IPS-18c (cell line): ENCODE measurements around the gene KCNH3.
"Not testable (repeated sequence)": the region's sequence is repeated elsewhere in the genome, so short reads cannot be mapped to it uniquely, and the experiment has no call there.

Experiments used
- H3K4me3 ChIP-seq: 2 replicates; pipeline ENCODE4 v1.7.0; 2013; ENCODE audit warnings: low read depth, mild to moderate bottlenecking, low read length, moderate library complexity; ENCODE audit not compliant: insufficient read depth
- H3K9me3 ChIP-seq: one replicate; pipeline ENCODE4 v1.6.1; 2013; ENCODE audit warnings: mild to moderate bottlenecking, low read length, moderate library complexity; ENCODE audit not compliant: control insufficient read depth, insufficient read depth

Gene KCNH3

GRCh38 chr12:49588281-49588680 is 49.5 kb downstream of the KCNH3 start:
- Histone ChIP-seq H3K9me3 (no peaks in the 10 kb centered on the region), H3K4me3 (no peak overlapping the region)

- Histone ChIP-seq H3K4me3 (no peak overlapping the region), H3K9me3 (no peaks in the 10 kb centered on the region)
Measured at GRCh38 chr12:49588721-49589516, 50.1 kb downstream of the KCNH3 start.

GRCh38 chr12:49598527-49598926 is 59.7 kb downstream of the KCNH3 start:
- Histone ChIP-seq H3K9me3 (no peaks in the 10 kb centered on the region), H3K4me3 (no peak overlapping the region)

DNA sequence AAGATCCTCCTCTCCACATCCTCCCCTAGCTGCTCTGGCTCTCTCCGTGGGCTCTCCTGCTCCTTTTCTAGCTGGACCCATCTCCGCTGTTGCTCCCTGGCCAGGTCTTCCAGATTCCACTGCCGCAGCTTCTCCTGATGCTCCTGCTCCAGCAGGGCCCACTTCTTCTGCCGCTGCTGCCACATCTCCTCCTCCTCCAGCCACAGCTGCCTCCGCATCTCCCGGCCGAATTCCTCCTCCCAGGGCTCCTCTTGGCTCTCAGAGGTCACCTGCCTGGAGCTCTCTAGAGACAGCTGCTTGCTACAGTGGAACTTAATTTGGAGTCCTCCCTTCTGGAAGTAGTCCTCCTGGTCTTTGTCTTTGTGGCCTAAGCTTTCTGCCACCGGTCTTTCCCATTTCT is 61.1 kb downstream of the KCNH3 start:
- no peaks in the 10 kb centered on the region for H3K9me3 ChIP-seq

DNA sequence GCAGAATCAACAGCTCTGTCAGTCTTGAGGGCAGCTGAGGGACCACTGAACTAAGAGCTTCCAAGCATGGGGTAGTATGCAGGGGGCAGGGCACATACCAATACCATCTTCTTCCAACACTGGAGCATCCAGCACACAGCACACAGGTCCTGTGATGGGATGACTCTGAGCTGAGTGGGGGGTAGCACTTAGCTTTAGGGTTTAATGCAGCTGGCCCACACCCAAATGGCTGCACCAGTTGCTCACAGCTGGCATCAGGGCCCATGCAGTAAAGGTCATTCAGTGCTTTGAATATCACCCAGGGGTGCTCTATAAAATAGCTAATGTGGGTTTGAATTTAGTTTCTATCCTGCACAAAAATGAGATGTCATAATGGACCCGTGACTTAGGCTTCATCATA is 64.9 kb downstream of the KCNH3 start:
- H3K4me3 ChIP-seq, result no peak overlapping the region
- H3K9me3 ChIP-seq, result no peaks in the 10 kb centered on the region

More for the DNA sequence above, 61.1 kb downstream of the KCNH3 start:
- H3K4me3 ChIP-seq, result no peak overlapping the region

GRCh38 chr12:49604856-49605255 is 66.0 kb downstream of the KCNH3 start:
- no peaks in the 10 kb centered on the region for H3K9me3 ChIP-seq
- H3K4me3 ChIP-seq, result no peak overlapping the region

DNA sequence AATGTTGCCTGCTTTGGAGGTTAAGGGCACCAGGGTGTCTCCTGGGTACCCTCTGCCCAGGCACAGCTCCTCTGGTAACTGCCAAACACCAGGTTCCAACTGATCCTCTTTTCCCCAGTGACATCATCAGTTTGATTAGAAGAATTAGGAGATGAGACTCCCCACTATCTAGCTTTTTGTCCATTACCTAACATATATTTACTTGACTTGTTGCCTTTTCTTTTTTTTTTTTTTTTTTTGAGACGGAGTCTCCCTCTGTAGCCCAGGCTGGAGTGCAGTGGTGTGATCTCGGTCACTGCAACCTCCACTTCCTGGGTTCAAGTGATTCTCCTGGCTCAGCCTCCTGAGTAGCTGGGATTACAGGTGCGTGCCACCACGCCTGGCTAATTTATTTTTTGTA is 66.7 kb downstream of the KCNH3 start, which contains the start of gene FAM186B:
TSS of gene FAM186B (minus strand) at position 101 of the 400 bp plus-strand sequence. CDS start 162 bp downstream, outside the sequence.
- H3K9me3 ChIP-seq, result not testable (repeated sequence)

More for the DNA sequence above, 66.7 kb downstream of the KCNH3 start, which contains the start of gene FAM186B:
- H3K4me3 ChIP-seq, result not testable (repeated sequence)
